Endothelial cell of umbilical vein (primary cell): Measurements from ENCODE around the gene VPS36. TPM values are rescaled to one million over a fixed set of nuclear protein-coding genes. Genes with fewer than 3 reads are reported as not detected.

Experiments used
- BruUV-seq: library from RNA; stranded (reverse); fragments of 400-500 nt; replicated peaks from 2 replicates; lab custom pipeline; 2021; lab: Mats Ljungman, UMichigan
- CTCF ChIA-PET: fragments of 300-600, 350-600 bp; sonication (Branson Sonifier 250); formaldehyde crosslinking; loops from one replicate; lab custom pipeline; 2021; ENCODE audit warnings: antibody characterized with exemption, inconsistent platforms; lab: Charles Lee
- POLR2A ChIA-PET: fragments of 300-600, 350-600 bp; sonication (Branson Sonifier 250); formaldehyde crosslinking; loops from one replicate; lab custom pipeline; 2021; ENCODE audit warnings: antibody characterized with exemption, inconsistent platforms; lab: Charles Lee
- DNase-seq: peaks from one replicate; pipeline ENCODE4 v3.0.0-alpha.2; 2011; ENCODE audit warnings: low read depth, low spot score
- FAIRE-seq: peaks from 2 replicates; lab custom pipeline; 2011; peaks lifted over from hg19 to GRCh38; lab: Jason Lieb, UNC
- H2AFZ ChIP-seq: 2 replicates; pipeline ENCODE4 v1.6.0; 2012; ENCODE audit warnings: low read depth, low read length, control low read depth, inconsistent platforms
- H3K27ac ChIP-seq: 2 replicates; pipeline ENCODE4 v1.5.1; 2011; ENCODE audit warnings: low read depth, mild to moderate bottlenecking, control low read depth, low read length, moderate library complexity; ENCODE audit not compliant: insufficient read depth
- H3K27me3 ChIP-seq, 2 experiments: 2 replicates each; pipeline versions ENCODE4 v1.6.0 to v1.6.1; 2011; ENCODE audit warnings: low read length in 2 of 2, mixed read lengths in 1 of 2; ENCODE audit not compliant: control insufficient read depth in 2 of 2, insufficient read depth in 2 of 2
- H3K36me3 ChIP-seq, 2 experiments: 2 replicates in 1 of 2; 3 replicates in 1 of 2; pipeline ENCODE4 v1.5.1; 2011; ENCODE audit warnings: low read length in 2 of 2, mild to moderate bottlenecking in 1 of 2, moderate library complexity in 1 of 2; ENCODE audit not compliant: control insufficient read depth in 2 of 2, insufficient read depth in 2 of 2; ENCODE audit errors: extremely low read depth in 1 of 2
- H3K4me1 ChIP-seq: 3 replicates; pipeline ENCODE4 v1.5.1; 2011; ENCODE audit warnings: mild to moderate bottlenecking, low read length; ENCODE audit not compliant: control insufficient read depth, insufficient read depth; ENCODE audit errors: extremely low read depth
- H3K4me2 ChIP-seq: 2 replicates; pipeline ENCODE4 v1.6.1; 2011; ENCODE audit warnings: low read length, control low read depth, mixed read lengths; ENCODE audit not compliant: insufficient read depth
- H3K4me3 ChIP-seq, 3 experiments: fragments of 200-600 bp in 1 of 3; sonication (generic), shearing (Covaris generic) in 1 of 3; replicated peaks in 1 of 3; 2 replicates each; pipeline ENCODE4 v1.5.1; 2011 to 2016; ENCODE audit warnings: control low read depth in 3 of 3, low read length in 3 of 3, mild to moderate bottlenecking in 2 of 3, inconsistent platforms in 1 of 3, low read depth in 1 of 3, moderate library complexity in 1 of 3; ENCODE audit not compliant: insufficient read depth in 1 of 3
- H3K79me2 ChIP-seq: 2 replicates; pipeline ENCODE4 v1.6.0; 2012; ENCODE audit warnings: low read length, inconsistent platforms; ENCODE audit not compliant: control insufficient read depth, insufficient read depth
- H3K9ac ChIP-seq: replicated peaks from 2 replicates; pipeline ENCODE3; 2011; ENCODE audit warnings: low read length, control low read depth; ENCODE audit not compliant: insufficient read depth; ENCODE audit errors: extremely low read depth
- H3K9me1 ChIP-seq: replicated peaks from 3 replicates; pipeline ENCODE4 v1.6.0; 2011; ENCODE audit warnings: mild to moderate bottlenecking, low read length; ENCODE audit not compliant: control insufficient read depth, insufficient read depth; ENCODE audit errors: extremely low read depth
- H3K9me3 ChIP-seq: replicated peaks from 2 replicates; pipeline ENCODE4 v1.5.1; 2012; ENCODE audit warnings: low read length, inconsistent platforms; ENCODE audit not compliant: control insufficient read depth, insufficient read depth
- H4K20me1 ChIP-seq: replicated peaks from 2 replicates; pipeline ENCODE3; 2011; ENCODE audit warnings: mild to moderate bottlenecking, low read length; ENCODE audit not compliant: control insufficient read depth, insufficient read depth; ENCODE audit errors: extremely low read depth
- EZH2 ChIP-seq: IDR thresholded peaks from 2 replicates; pipeline ENCODE4 v1.6.1; 2012; ENCODE audit warnings: borderline replicate concordance, low read depth, mild to moderate bottlenecking, moderate library complexity, low read length, inconsistent platforms; ENCODE audit not compliant: severe bottlenecking
- FOS ChIP-seq: IDR thresholded peaks from 2 replicates; pipeline ENCODE4 v1.6.1; 2011; ENCODE audit warnings: mild to moderate bottlenecking, low read length, moderate library complexity, borderline replicate concordance; ENCODE audit not compliant: insufficient read depth
- GATA2 ChIP-seq: IDR thresholded peaks from 2 replicates; pipeline ENCODE4 v1.7.0; 2011; ENCODE audit warnings: low read depth, mild to moderate bottlenecking, moderate library complexity, mixed read lengths, low read length; ENCODE audit not compliant: insufficient read length, insufficient read depth
- JUN ChIP-seq: IDR thresholded peaks from 2 replicates; pipeline ENCODE4 v1.6.1; 2011; ENCODE audit warnings: borderline replicate concordance, low read depth; ENCODE audit not compliant: insufficient read length, insufficient read depth
- MYC ChIP-seq: IDR thresholded peaks from one replicate; pipeline ENCODE4 v1.6.1; 2011; ENCODE audit warnings: mild to moderate bottlenecking, low read depth, low read length
- POLR2A ChIP-seq: IDR thresholded peaks from 2 replicates; pipeline ENCODE4 v1.6.1; 2012; ENCODE audit warnings: low read depth, mild to moderate bottlenecking, control low read depth, low read length
- POLR2AphosphoS5 ChIP-seq: IDR thresholded peaks from 2 replicates; pipeline ENCODE4 v1.6.1; 2012; ENCODE audit warnings: low read depth, mild to moderate bottlenecking, control low read depth, low read length, moderate library complexity; ENCODE audit not compliant: insufficient read depth
- dilution Hi-C: fragments of 300-500 bp; cut with MboI; formaldehyde crosslinking; loops from one replicate; pipeline ENCODE4 v1.15.0; 2019; ENCODE audit warnings: low sequenced_read_pairs; ENCODE audit not compliant: extremely low pct_ligation_motif_present
- intact Hi-C: fragments of 100-400 bp; cut with micrococcal nuclease; formaldehyde crosslinking; loops from one replicate; pipeline ENCODE4 v1.10.0; 2022
- polyA plus RNA-seq, 4 experiments: library from polyadenylated mRNA; depleted of rRNA in 3 of 4; stranded (reverse) in 3 of 4; unstranded in 1 of 4; fragments of >200 nt; gene quantifications; 2 replicates each; pipeline versions ENCODE4 v1.2.1 to v1.2.3, GENCODE V29; 2011 to 2012; ENCODE audit warnings: missing spikeins in 1 of 4
- total RNA-seq: library from RNA; stranded (reverse); gene quantifications from 2 replicates; pipeline ENCODE4 v1.2.3, GENCODE V29; 2021
- TF ChIP-seq, protein P1 (sequence below), 2 donors: IDR thresholded peaks; 1 replicate in 1 of 2; 2 replicates in 1 of 2; pipeline ENCODE4 v1.5.1; 2011; ENCODE audit warnings: low read length in 2 of 2, mild to moderate bottlenecking in 2 of 2, moderate library complexity in 2 of 2, control low read depth in 1 of 2, inconsistent platforms in 1 of 2, low read depth in 1 of 2; ENCODE audit not compliant: insufficient read depth in 1 of 2; ENCODE audit errors: extremely low read depth in 1 of 2
- TF ChIP-seq, protein P2 (sequence below): IDR thresholded peaks from 2 replicates; pipeline ENCODE4 v1.6.1; 2011; ENCODE audit not compliant: insufficient read depth, insufficient read length

Gene VPS36
- total and polyA plus RNA-seq, 2 donors (not counting 3 experiments of a cell fraction or from before 2014, with no cell fraction given): 14.3 to 32.3 TPM

DNA sequence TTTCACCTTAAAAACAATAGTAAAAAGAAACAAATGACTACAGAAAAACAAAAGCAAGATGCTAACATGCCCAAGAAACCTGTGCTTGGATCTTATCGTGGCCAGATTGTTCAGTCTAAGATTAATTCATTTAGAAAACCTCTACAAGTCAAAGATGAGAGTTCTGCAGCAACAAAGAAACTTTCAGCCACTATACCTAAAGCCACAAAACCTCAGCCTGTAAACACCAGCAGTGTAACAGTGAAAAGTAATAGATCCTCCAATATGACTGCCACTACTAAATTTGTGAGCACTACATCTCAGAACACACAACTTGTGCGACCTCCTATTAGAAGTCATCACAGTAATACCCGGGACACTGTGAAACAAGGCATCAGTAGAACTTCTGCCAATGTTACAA lies 10.8 kb upstream of the VPS36 start:
- H3K4me1 ChIP-seq: peaks cover 14% of the 10 kb centered on the region
- no peaks in the 10 kb centered on the region for H3K27me3 ChIP-seq
- no peaks in the 10 kb centered on the region for H4K20me1 ChIP-seq
- no peak overlapping the region for H3K9ac ChIP-seq
- BruUV-seq: no TSS peak
- FAIRE-seq (no peak), DNase-seq (no peak)
- ChIA-PET CTCF (no interaction called here), POLR2A (no interaction called here)
- peaks cover 0 to 17% of the 10 kb centered on the region in 2 experiments for H3K36me3 ChIP-seq
- intact Hi-C loops (no loop called here), dilution Hi-C loops (no loop called here)
- no peaks in the 10 kb centered on the region for H3K9me1 ChIP-seq
- no peak overlapping the region for H3K27ac ChIP-seq
- H3K4me2 ChIP-seq: no peak overlapping the region
- peaks cover 79% of the 10 kb centered on the region for H3K79me2 ChIP-seq
- no peaks in the 10 kb centered on the region for H3K9me3 ChIP-seq
- H2AFZ ChIP-seq: no peak overlapping the region
- TF ChIP-seq POLR2A (no peak), FOS (no peak), MYC (no peak), POLR2AphosphoS5 (no peak), EZH2 (no peak), JUN (no peak), GATA2 (no peak)
- TF ChIP-seq, protein P1, sequence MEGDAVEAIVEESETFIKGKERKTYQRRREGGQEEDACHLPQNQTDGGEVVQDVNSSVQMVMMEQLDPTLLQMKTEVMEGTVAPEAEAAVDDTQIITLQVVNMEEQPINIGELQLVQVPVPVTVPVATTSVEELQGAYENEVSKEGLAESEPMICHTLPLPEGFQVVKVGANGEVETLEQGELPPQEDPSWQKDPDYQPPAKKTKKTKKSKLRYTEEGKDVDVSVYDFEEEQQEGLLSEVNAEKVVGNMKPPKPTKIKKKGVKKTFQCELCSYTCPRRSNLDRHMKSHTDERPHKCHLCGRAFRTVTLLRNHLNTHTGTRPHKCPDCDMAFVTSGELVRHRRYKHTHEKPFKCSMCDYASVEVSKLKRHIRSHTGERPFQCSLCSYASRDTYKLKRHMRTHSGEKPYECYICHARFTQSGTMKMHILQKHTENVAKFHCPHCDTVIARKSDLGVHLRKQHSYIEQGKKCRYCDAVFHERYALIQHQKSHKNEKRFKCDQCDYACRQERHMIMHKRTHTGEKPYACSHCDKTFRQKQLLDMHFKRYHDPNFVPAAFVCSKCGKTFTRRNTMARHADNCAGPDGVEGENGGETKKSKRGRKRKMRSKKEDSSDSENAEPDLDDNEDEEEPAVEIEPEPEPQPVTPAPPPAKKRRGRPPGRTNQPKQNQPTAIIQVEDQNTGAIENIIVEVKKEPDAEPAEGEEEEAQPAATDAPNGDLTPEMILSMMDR (IDR thresholded peaks at IDR 0.05; ENCODE audit: extremely low read depth in 1 of 2, insufficient read depth in 1 of 2, low read depth in 1 of 2, low read length in 2 of 2): no peak
- TF ChIP-seq, protein P2, sequence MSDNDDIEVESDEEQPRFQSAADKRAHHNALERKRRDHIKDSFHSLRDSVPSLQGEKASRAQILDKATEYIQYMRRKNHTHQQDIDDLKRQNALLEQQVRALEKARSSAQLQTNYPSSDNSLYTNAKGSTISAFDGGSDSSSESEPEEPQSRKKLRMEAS: no peak
- H3K4me3 ChIP-seq: no peak overlapping the region
